ENCODE results near the gene GPR179.

GRCh38 chr17:38320482-38320881, 23.3 kb downstream of the GPR179 start:
- TF ChIP-seq CTCF (IDR thresholded peaks at IDR 0.05) (no peak), POLR2A (IDR thresholded peaks at IDR 0.05) (no peak)
